Hypothalamus (tissue), 51 donors: ENCODE data around the gene CPNE4.
"Not testable (repeated sequence)": the region's sequence is repeated elsewhere in the genome, so short reads cannot be mapped to it uniquely, and the experiment has no call there.

Experiments
- DNase-seq, 51 donors: peaks; one replicate each; lab custom pipeline; 2025; lab: John Stamatoyannopoulos, UW

The CPNE4 gene

GRCh38 chr3:131494706-131495105 is 540.1 kb downstream of the CPNE4 start:
- no peak for DNase-seq

GRCh38 chr3:131491775-131492174 is 543.0 kb downstream of the CPNE4 start:
- DNase-seq: no peak

- no peak for DNase-seq
Observed at GRCh38 chr3:131491084-131491483, 543.7 kb downstream of the CPNE4 start.

GRCh38 chr3:131486545-131486944 is 548.3 kb downstream of the CPNE4 start:
- DNase-seq: not testable (repeated sequence)

GRCh38 chr3:131485119-131485518 is 549.7 kb downstream of the CPNE4 start:
- no peak for DNase-seq

- DNase-seq: no peak
Observed at GRCh38 chr3:131484496-131485111, 550.2 kb downstream of the CPNE4 start.
